ENCODE data around the gene TFCP2.
A peak's percentile ranks its signal among the peaks of the same experiment; 100 is the strongest.

Gene TFCP2

DNA sequence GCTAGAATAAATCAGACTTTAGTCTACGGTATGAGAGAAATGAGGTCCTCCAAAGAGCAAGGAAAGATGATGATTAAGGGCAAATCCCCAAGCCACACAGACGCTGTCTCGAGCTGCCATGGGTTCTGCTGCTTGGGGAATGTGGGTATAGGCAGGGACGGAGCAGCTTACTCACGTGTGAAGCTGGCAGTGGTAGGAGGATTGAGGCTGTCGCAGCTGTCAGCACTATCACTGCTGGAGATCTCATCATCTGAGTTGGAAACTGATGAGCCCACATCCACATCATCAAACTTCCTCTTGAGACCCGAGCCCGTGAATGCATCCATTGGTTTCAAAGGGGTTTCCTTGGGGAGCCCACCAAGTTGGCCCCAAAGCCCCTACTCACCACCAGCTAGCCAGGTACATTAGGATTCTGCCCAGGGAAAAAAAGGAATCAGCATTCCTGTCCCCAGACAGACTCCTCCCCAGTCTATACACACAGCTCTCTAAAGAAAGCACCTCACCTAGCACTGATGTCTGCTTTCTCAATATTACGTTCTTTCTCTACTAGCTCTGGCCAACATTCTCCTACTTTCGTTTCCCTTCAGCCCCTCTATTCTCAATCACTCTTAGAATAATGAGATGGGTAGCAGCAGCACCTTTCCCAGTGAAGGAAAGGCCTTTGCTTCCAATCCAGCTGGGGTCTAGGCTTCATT is 96.6 kb downstream of the TFCP2 start:
- peaks cover 27% of the 10 kb centered on the region for H3K79me1 ChIP-seq (replicated peaks; ENCODE audit: low read length, poor library complexity, severe bottlenecking)
- peaks cover 6% of the 10 kb centered on the region for H3K4me1 ChIP-seq (ENCODE audit: control insufficient read depth, insufficient read depth, low read depth, low read length)
- no peaks in the 10 kb centered on the region for H3K9me3 ChIP-seq (ENCODE audit: control insufficient read depth, low read length)
- DNase-seq, result no peak
- no peak overlapping the region for H2BK15ac ChIP-seq (ENCODE audit: low read depth, poor library complexity, severe bottlenecking)
- H2BK120ac ChIP-seq (ENCODE audit: low read depth, low read length), result no peak overlapping the region
- no peak overlapping the region for H4K91ac ChIP-seq (ENCODE audit: low read length)
- no peaks in the 10 kb centered on the region for H3K27me3 ChIP-seq (ENCODE audit: control insufficient read depth in 1 of 2, insufficient read depth in 1 of 2, low read length in 2 of 2)
- no peak overlapping the region for H2AK5ac ChIP-seq (ENCODE audit: low read length, severe bottlenecking)
- no peak overlapping the region for H2BK5ac ChIP-seq (ENCODE audit: low read depth, low read length, poor library complexity, severe bottlenecking)
- WGBS, result 96% methylated on average over 9 of the region's 10 CpGs
- no peak overlapping the region for H3K4me3 ChIP-seq (ENCODE audit: insufficient read depth in 1 of 2, low read depth in 1 of 2, low read length in 2 of 2)
- H3K4me2 ChIP-seq (ENCODE audit: low read length, poor library complexity, severe bottlenecking), result no peak overlapping the region
- H4K8ac ChIP-seq (ENCODE audit: low read length), result no peak overlapping the region
- H3K36me3 ChIP-seq (ENCODE audit: control insufficient read depth in 1 of 2, insufficient read depth in 2 of 2, low read depth in 1 of 2, low read length in 2 of 2), result peaks cover 26 to 32% of the 10 kb centered on the region in 2 experiments
- H3K9ac ChIP-seq (ENCODE audit: low read length), result no peak overlapping the region
- no peak overlapping the region for H3K18ac ChIP-seq (ENCODE audit: low read depth in 1 of 2, low read length in 2 of 2)
- no peak overlapping the region for H2AFZ ChIP-seq (ENCODE audit: low read depth, low read length)
- no peak overlapping the region for H2BK12ac ChIP-seq (ENCODE audit: low read length in 2 of 2)
- no peak overlapping the region for H3K27ac ChIP-seq (ENCODE audit: low read length, poor library complexity, severe bottlenecking)
- no peak overlapping the region for H3K23ac ChIP-seq (ENCODE audit: low read length in 2 of 2)
- no peak overlapping the region for H3K4ac ChIP-seq (ENCODE audit: low read depth in 1 of 2, low read length in 2 of 2)
- peak overlapping the region in 1 of 2 experiments; percentile 22 for H3K14ac ChIP-seq (ENCODE audit: low read length in 2 of 2)

DNA sequence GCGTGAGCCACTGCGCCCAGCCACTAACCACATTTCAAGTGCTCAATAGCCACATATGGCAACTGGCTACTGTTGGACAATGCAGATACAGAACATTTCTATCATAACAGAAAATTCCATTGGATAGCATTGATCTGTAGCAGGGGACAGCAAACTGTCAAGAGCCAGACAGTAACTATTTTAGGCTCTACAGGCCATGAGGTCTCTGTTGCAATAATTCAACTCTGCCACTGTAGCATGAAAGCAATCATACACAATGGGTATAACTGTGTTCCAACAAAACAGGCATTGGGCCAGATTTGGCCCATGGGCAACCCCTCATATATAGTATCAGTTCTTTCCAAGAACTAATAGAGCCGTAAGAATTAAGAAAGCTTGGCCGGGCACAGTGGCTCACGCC is 97.5 kb downstream of the TFCP2 start:
- H3K4ac ChIP-seq (ENCODE audit: low read depth in 1 of 2, low read length in 2 of 2), result no peak overlapping the region
- H3K18ac ChIP-seq (ENCODE audit: low read depth in 1 of 2, low read length in 2 of 2), result no peak overlapping the region
- no peak overlapping the region for H3K4me3 ChIP-seq (ENCODE audit: insufficient read depth in 1 of 2, low read depth in 1 of 2, low read length in 2 of 2)
- H3K27ac ChIP-seq (ENCODE audit: low read length, poor library complexity, severe bottlenecking), result no peak overlapping the region
- no peak for DNase-seq
- H3K4me2 ChIP-seq (ENCODE audit: low read length, poor library complexity, severe bottlenecking), result no peak overlapping the region
- H2BK5ac ChIP-seq (ENCODE audit: low read depth, low read length, poor library complexity, severe bottlenecking), result no peak overlapping the region
- H3K79me1 ChIP-seq (replicated peaks; ENCODE audit: low read length, poor library complexity, severe bottlenecking), result peaks cover 27% of the 10 kb centered on the region
- 98% methylated on average over 5 of the region's 5 CpGs for WGBS
- no peak overlapping the region for H2BK12ac ChIP-seq (ENCODE audit: low read length in 2 of 2)
- H2BK15ac ChIP-seq (ENCODE audit: low read depth, poor library complexity, severe bottlenecking), result no peak overlapping the region
- H3K36me3 ChIP-seq (ENCODE audit: control insufficient read depth in 1 of 2, insufficient read depth in 2 of 2, low read depth in 1 of 2, low read length in 2 of 2), result peaks cover 34 to 42% of the 10 kb centered on the region in 2 experiments
- H2AFZ ChIP-seq (ENCODE audit: low read depth, low read length), result no peak overlapping the region
- H3K23ac ChIP-seq (ENCODE audit: low read length in 2 of 2), result no peak overlapping the region
- H3K4me1 ChIP-seq (ENCODE audit: control insufficient read depth, insufficient read depth, low read depth, low read length), result peaks cover 5% of the 10 kb centered on the region
- no peak overlapping the region for H2BK120ac ChIP-seq (ENCODE audit: low read depth, low read length)
- no peak overlapping the region for H3K9ac ChIP-seq (ENCODE audit: low read length)
- H3K9me3 ChIP-seq (ENCODE audit: control insufficient read depth, low read length), result no peaks in the 10 kb centered on the region
- H3K14ac ChIP-seq (ENCODE audit: low read length in 2 of 2), result no peak overlapping the region
- no peaks in the 10 kb centered on the region for H3K27me3 ChIP-seq (ENCODE audit: control insufficient read depth in 1 of 2, insufficient read depth in 1 of 2, low read length in 2 of 2)
- no peak overlapping the region for H2AK5ac ChIP-seq (ENCODE audit: low read length, severe bottlenecking)
- no peak overlapping the region for H4K91ac ChIP-seq (ENCODE audit: low read length)
- H4K8ac ChIP-seq (ENCODE audit: low read length), result no peak overlapping the region

DNA sequence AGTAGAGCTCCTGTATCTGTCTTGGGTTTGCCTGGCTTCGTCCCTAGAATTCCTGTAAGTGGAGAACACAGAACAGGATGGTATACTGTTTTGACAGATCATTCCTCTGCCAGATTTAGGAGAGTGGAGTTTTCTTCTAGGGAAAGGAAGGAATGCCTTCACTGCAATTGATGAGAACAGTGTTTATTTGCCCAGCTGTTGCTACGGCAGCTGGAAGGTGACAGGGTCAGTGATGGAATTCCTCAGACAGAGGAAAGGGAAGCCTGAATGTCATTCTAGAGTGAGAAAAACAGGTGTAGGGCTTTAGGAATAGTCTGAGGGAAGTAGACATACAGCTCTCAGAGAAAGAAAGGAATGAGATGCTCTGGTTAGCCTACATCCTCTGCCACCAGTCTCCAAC is 101.3 kb downstream of the TFCP2 start:
- peak; percentile 40 for DNase-seq

DNA sequence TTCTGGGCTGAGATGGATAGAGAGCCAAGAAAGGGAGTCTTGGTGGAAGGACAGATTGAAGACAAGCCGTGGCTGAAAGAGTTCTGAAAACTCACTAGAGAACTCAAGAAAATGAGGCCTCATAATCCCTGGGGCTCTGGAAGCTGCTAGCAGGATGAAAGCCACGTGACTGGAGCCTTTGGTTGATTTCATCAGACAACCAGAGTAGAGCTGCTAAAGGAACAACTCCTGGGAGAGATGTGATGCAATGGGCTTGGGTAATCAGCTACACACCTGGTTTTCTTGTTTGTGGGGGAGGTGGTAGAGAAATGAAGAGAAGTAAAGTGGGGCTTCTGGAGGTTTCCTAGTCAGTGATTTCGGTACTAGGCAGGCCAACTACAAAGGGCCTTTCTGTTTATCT is 102.9 kb downstream of the TFCP2 start:
- Histone ChIP-seq H2BK5ac (ENCODE audit: low read depth, low read length, poor library complexity, severe bottlenecking) (no peak overlapping the region), H3K27me3 (ENCODE audit: control insufficient read depth in 1 of 2, insufficient read depth in 1 of 2, low read length in 2 of 2) (no peaks in the 10 kb centered on the region), H3K4me2 (ENCODE audit: low read length, poor library complexity, severe bottlenecking) (no peak overlapping the region), H3K79me1 (replicated peaks; ENCODE audit: low read length, poor library complexity, severe bottlenecking) (peaks cover 24% of the 10 kb centered on the region), H4K91ac (ENCODE audit: low read length) (no peak overlapping the region), H3K9me3 (ENCODE audit: control insufficient read depth, low read length) (no peaks in the 10 kb centered on the region), H2BK15ac (ENCODE audit: low read depth, poor library complexity, severe bottlenecking) (no peak overlapping the region), H3K14ac (ENCODE audit: low read length in 2 of 2) (no peak overlapping the region), H2AK5ac (ENCODE audit: low read length, severe bottlenecking) (no peak overlapping the region), H3K4me1 (ENCODE audit: control insufficient read depth, insufficient read depth, low read depth, low read length) (no peaks in the 10 kb centered on the region), H2BK12ac (ENCODE audit: low read length in 2 of 2) (no peak overlapping the region), H3K18ac (ENCODE audit: low read depth in 1 of 2, low read length in 2 of 2) (no peak overlapping the region), H2BK120ac (ENCODE audit: low read depth, low read length) (no peak overlapping the region), H4K8ac (ENCODE audit: low read length) (no peak overlapping the region), H3K23ac (ENCODE audit: low read length in 2 of 2) (no peak overlapping the region), H3K4me3 (ENCODE audit: insufficient read depth in 1 of 2, low read depth in 1 of 2, low read length in 2 of 2) (no peak overlapping the region), H3K9ac (ENCODE audit: low read length) (peak overlapping the region; percentile 33), H3K27ac (ENCODE audit: low read length, poor library complexity, severe bottlenecking) (no peak overlapping the region), H3K4ac (ENCODE audit: low read depth in 1 of 2, low read length in 2 of 2) (no peak overlapping the region), H2AFZ (ENCODE audit: low read depth, low read length) (no peak overlapping the region), H3K36me3 (ENCODE audit: control insufficient read depth in 1 of 2, insufficient read depth in 2 of 2, low read depth in 1 of 2, low read length in 2 of 2) (peaks cover 63 to 74% of the 10 kb centered on the region in 2 experiments)
- peak; percentile 69 for DNase-seq
- 91% methylated on average over 3 of the region's 3 CpGs for WGBS

More for the DNA sequence above, 101.3 kb downstream of the TFCP2 start:
- Histone ChIP-seq H3K18ac (ENCODE audit: low read depth in 1 of 2, low read length in 2 of 2) (no peak overlapping the region), H3K27me3 (ENCODE audit: control insufficient read depth in 1 of 2, insufficient read depth in 1 of 2, low read length in 2 of 2) (no peaks in the 10 kb centered on the region), H3K79me1 (replicated peaks; ENCODE audit: low read length, poor library complexity, severe bottlenecking) (peaks cover 32% of the 10 kb centered on the region), H4K8ac (ENCODE audit: low read length) (no peak overlapping the region), H3K36me3 (ENCODE audit: control insufficient read depth in 1 of 2, insufficient read depth in 2 of 2, low read depth in 1 of 2, low read length in 2 of 2) (peaks cover 56 to 69% of the 10 kb centered on the region in 2 experiments), H3K4ac (ENCODE audit: low read depth in 1 of 2, low read length in 2 of 2) (no peak overlapping the region), H2AK5ac (ENCODE audit: low read length, severe bottlenecking) (no peak overlapping the region), H4K91ac (ENCODE audit: low read length) (no peak overlapping the region), H3K4me3 (ENCODE audit: insufficient read depth in 1 of 2, low read depth in 1 of 2, low read length in 2 of 2) (no peak overlapping the region), H3K23ac (ENCODE audit: low read length in 2 of 2) (no peak overlapping the region), H2BK15ac (ENCODE audit: low read depth, poor library complexity, severe bottlenecking) (no peak overlapping the region), H3K9ac (ENCODE audit: low read length) (no peak overlapping the region), H3K14ac (ENCODE audit: low read length in 2 of 2) (no peak overlapping the region), H3K9me3 (ENCODE audit: control insufficient read depth, low read length) (no peaks in the 10 kb centered on the region), H2BK12ac (ENCODE audit: low read length in 2 of 2) (no peak overlapping the region), H3K4me2 (ENCODE audit: low read length, poor library complexity, severe bottlenecking) (no peak overlapping the region), H2BK5ac (ENCODE audit: low read depth, low read length, poor library complexity, severe bottlenecking) (no peak overlapping the region), H2AFZ (ENCODE audit: low read depth, low read length) (no peak overlapping the region), H3K27ac (ENCODE audit: low read length, poor library complexity, severe bottlenecking) (no peak overlapping the region), H2BK120ac (ENCODE audit: low read depth, low read length) (no peak overlapping the region), H3K4me1 (ENCODE audit: control insufficient read depth, insufficient read depth, low read depth, low read length) (peaks cover 2% of the 10 kb centered on the region)
- 67% methylated on average over 2 of the region's 2 CpGs for WGBS
